ENCODE results near the gene ADH6.
"Not testable (repeated sequence)": the region's sequence is repeated elsewhere in the genome, so short reads cannot be mapped to it uniquely, and the experiment has no call there.

ADH6 gene

GRCh38 chr4:99190336-99190735 is 28.7 kb downstream of the ADH6 start:
- DNase-seq (ENCODE audit: low read depth, low spot score), result no peak

- DNase-seq (ENCODE audit: low read depth, low spot score), result not testable (repeated sequence)
These were observed 29.1 kb downstream of the ADH6 start for GRCh38 chr4:99189900-99190299.

GRCh38 chr4:99186029-99186428 is 33.0 kb downstream of the ADH6 start:
- no peak for DNase-seq (ENCODE audit: low read depth, low spot score)

- DNase-seq (ENCODE audit: low read depth, low spot score), result no peak
These were observed 33.5 kb downstream of the ADH6 start for GRCh38 chr4:99185581-99185980.

GRCh38 chr4:99180382-99181070 is 38.5 kb downstream of the ADH6 start:
- DNase-seq (ENCODE audit: low read depth, low spot score), result peak; percentile 53

- peak; percentile 10 for DNase-seq (ENCODE audit: low read depth, low spot score)
These were observed 39.4 kb downstream of the ADH6 start for GRCh38 chr4:99179626-99180025.

GRCh38 chr4:99179178-99179577 is 39.9 kb downstream of the ADH6 start:
- no peak for DNase-seq (ENCODE audit: low read depth, low spot score)

GRCh38 chr4:99166544-99166943 is 52.5 kb downstream of the ADH6 start:
- DNase-seq (ENCODE audit: low read depth, low spot score), result no peak

- peak; percentile 33 for DNase-seq (ENCODE audit: low read depth, low spot score)
These were observed 53.1 kb downstream of the ADH6 start for GRCh38 chr4:99165978-99166377.

GRCh38 chr4:99161373-99162099 is 57.5 kb downstream of the ADH6 start:
- DNase-seq (ENCODE audit: low read depth, low spot score), result no peak

GRCh38 chr4:99159699-99160098 is 59.3 kb downstream of the ADH6 start:
- DNase-seq (ENCODE audit: low read depth, low spot score), result no peak

GRCh38 chr4:99157478-99157935 is 61.5 kb downstream of the ADH6 start:
- no peak for DNase-seq (ENCODE audit: low read depth, low spot score)

- no peak for DNase-seq (ENCODE audit: low read depth, low spot score)
These were observed 62.1 kb downstream of the ADH6 start for GRCh38 chr4:99156992-99157391.

GRCh38 chr4:99154658-99155342 is 64.2 kb downstream of the ADH6 start:
- DNase-seq (ENCODE audit: low read depth, low spot score), result no peak
